ENCODE results near the gene NCBP1.

DNA sequence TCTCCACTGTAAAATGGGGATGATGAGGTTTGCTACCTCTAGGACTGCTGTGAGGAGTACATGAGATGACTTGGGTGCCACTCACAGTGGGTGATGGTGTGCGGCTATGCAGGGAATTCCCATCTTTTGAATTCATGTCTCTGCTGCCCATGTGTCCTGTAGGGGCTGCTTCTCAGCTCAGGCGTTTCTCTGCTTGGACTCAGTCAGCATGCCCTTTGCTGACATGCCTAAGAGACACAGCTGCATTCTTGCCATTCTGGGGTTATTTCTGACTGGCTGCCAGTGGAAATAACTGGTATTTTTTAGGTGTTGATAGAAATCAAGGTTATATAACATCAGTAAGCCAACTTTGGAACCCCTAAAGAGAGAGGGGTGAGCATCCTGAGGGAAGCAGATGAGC is 87.8 kb downstream of the NCBP1 start:
- TF ChIP-seq CTCF (IDR thresholded peaks at IDR 0.05) (no peak), RFX5 (IDR thresholded peaks at IDR 0.05) (no peak), RAD21 (conservative IDR thresholded peaks at IDR 0.05 in 1 of 2, IDR thresholded peaks at IDR 0.05 in 1 of 2) (no peak), POLR2A (IDR thresholded peaks at IDR 0.05; ENCODE audit: low read length) (no peak), PBX3 (IDR thresholded peaks at IDR 0.05) (no peak), CHD2 (IDR thresholded peaks at IDR 0.05; ENCODE audit: low read length, partially characterized antibody) (no peak)
- TF ChIP-seq, protein P1, sequence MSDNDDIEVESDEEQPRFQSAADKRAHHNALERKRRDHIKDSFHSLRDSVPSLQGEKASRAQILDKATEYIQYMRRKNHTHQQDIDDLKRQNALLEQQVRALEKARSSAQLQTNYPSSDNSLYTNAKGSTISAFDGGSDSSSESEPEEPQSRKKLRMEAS (IDR thresholded peaks at IDR 0.05) = no peak

All from A549 (cell line).